Spleen (tissue), 11 donors: Measurements from ENCODE around the gene THAP4. TPM values are rescaled to one million over a fixed set of nuclear protein-coding genes. Genes with fewer than 3 reads are reported as not detected.

Experiments used
- DNase-seq: peaks from one replicate; pipeline ENCODE4 v3.0.0-alpha.2; 2020
- H3K27ac ChIP-seq, 8 donors: fragments of 200-600 bp; sonication (generic) in 7 of 8; 1 replicate in 4 of 8; 2 replicates in 4 of 8; pipeline versions ENCODE4 v1.5.0 to v1.8.0; 2016 to 2021; ENCODE audit warnings: inconsistent platforms in 4 of 8, mild to moderate bottlenecking in 4 of 8, moderate library complexity in 1 of 8
- H3K27me3 ChIP-seq, 7 donors: fragments of 200-600 bp; sonication (generic) in 6 of 7; replicated peaks in 1 of 7; 1 replicate in 4 of 7; 2 replicates in 3 of 7; pipeline versions ENCODE4 v1.5.0 to v1.8.0; 2016 to 2021; ENCODE audit warnings: inconsistent platforms in 3 of 7, mild to moderate bottlenecking in 1 of 7
- H3K36me3 ChIP-seq, 6 donors: fragments of 200-600 bp; sonication (generic) in 5 of 6; 1 replicate in 4 of 6; 2 replicates in 2 of 6; pipeline versions ENCODE4 v1.5.0 to v1.8.0; 2016 to 2021; ENCODE audit warnings: inconsistent platforms in 2 of 6
- H3K4me1 ChIP-seq, 6 donors: fragments of 200-600 bp; sonication (generic) in 5 of 6; 1 replicate in 3 of 6; 2 replicates in 3 of 6; pipeline versions ENCODE4 v1.5.0 to v1.8.0; 2016 to 2021; ENCODE audit warnings: inconsistent platforms in 3 of 6
- H3K4me3 ChIP-seq, 8 donors: fragments of 200-600 bp; sonication (generic) in 7 of 8; 1 replicate in 4 of 8; 2 replicates in 4 of 8; pipeline versions ENCODE4 v1.5.0 to v1.8.0; 2016 to 2021; ENCODE audit warnings: inconsistent platforms in 4 of 8, mild to moderate bottlenecking in 4 of 8, moderate library complexity in 2 of 8
- H3K9me3 ChIP-seq, 8 donors: fragments of 200-600 bp; sonication (generic) in 7 of 8; 1 replicate in 4 of 8; 2 replicates in 4 of 8; pipeline versions ENCODE4 v1.5.0 to v1.8.0; 2016 to 2021; ENCODE audit warnings: inconsistent platforms in 4 of 8
- POLR2A ChIP-seq, 3 donors: fragments of 450-650 bp; IDR thresholded peaks; one replicate each; pipeline ENCODE4 v1.5.1; 2017; ENCODE audit warnings: antibody characterized with exemption in 3 of 3, mild to moderate bottlenecking in 1 of 3
- POLR2AphosphoS5 ChIP-seq, 3 donors: sonication (generic); formaldehyde crosslinking; IDR thresholded peaks; one replicate each; pipeline ENCODE4 v1.5.1; 2017; ENCODE audit warnings: antibody characterized with exemption in 3 of 3
- WGBS, 5 donors: extraction: QIAGEN DNeasy Blood & Tissue Kit in 3 of 5; methylation state at CpG; one replicate each; pipeline versions ENCODE4 v1.1.5 to v1.1.7; 2013 to 2018; 5-methylcytosine and 5-hydroxymethylcytosine counted together
- intact Hi-C: fragments of 100-400 bp; cut with DNase I; formaldehyde crosslinking; loops from one replicate; pipeline ENCODE4 v1.15.0; 2023; ENCODE audit warnings: low total_unique reads
- polyA plus RNA-seq, 3 donors: library from polyadenylated mRNA; stranded (reverse); fragments of 200-250 nt; gene quantifications; one replicate each; pipeline ENCODE4 v1.2.1, GENCODE V29; 2013
- total RNA-seq, 7 donors: library from RNA; depleted of rRNA in 3 of 7; stranded (reverse); fragments of >200 nt in 3 of 7; fragmentation: NEBNext Ultra II Directional in 4 of 7; extraction: Animal tissue kit (Norgen Biotek cat#: 25700) in 4 of 7; gene quantifications; one replicate each; pipeline versions ENCODE4 v1.1.0 to v1.2.1, GENCODE V29; 2016 to 2021
- TF ChIP-seq, protein P1 (sequence below), 11 experiments: fragments of 200-600 bp in 7 of 11; fragments of 450-650 bp in 4 of 11; sonication (generic) in 4 of 11; IDR thresholded peaks in 8 of 11; conservative IDR thresholded peaks in 3 of 11; 1 replicate in 7 of 11; 2 replicates in 4 of 11; pipeline versions ENCODE4 v1.4.0 to v1.8.0; 2016 to 2021; ENCODE audit warnings: antibody characterized with exemption in 11 of 11, inconsistent platforms in 4 of 11, mild to moderate bottlenecking in 1 of 11
- donor health status: healthy with polysubstance abuse.
- donor health status: DM: no; HTN: no; CAD: no; lungs with moderate emphysema.
- donor health status: DM: no; HTN: no; CAD: no.
- donor health status: Bipolar disorder and iron deficiency.
- donor health status: healthy.
- donor health status: DM: no; HTN: no; CAD: no.
- donor health status: DM: yes; HTN: yes; CAD: no.

Gene THAP4
- total and polyA plus RNA-seq, 10 donors, result 21.0 to 31.5 (median 27.8) TPM

DNA sequence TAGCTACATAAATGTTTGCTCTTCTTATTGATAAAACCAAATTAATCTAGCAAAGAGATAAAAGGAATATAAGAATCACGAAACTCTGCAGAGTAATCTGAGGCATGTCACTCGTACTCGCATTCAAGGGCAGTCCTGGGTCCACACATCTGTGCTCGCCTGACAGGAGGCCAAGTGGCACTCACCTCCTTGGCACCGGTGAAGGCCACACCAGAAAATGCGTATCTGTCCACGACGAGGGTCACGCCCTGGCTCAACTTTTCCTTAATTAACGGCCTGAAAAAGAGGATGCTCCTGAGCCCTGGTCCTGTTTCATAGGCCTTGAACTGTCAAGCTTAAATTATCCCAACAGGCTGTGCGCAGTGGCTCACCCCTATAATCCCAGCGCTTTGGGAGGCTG lies 43.1 kb upstream of the THAP4 start:
- H3K9me3 ChIP-seq, result no peaks in the 10 kb centered on the region
- no peaks in the 10 kb centered on the region for H3K27me3 ChIP-seq
- TF ChIP-seq, protein P1, sequence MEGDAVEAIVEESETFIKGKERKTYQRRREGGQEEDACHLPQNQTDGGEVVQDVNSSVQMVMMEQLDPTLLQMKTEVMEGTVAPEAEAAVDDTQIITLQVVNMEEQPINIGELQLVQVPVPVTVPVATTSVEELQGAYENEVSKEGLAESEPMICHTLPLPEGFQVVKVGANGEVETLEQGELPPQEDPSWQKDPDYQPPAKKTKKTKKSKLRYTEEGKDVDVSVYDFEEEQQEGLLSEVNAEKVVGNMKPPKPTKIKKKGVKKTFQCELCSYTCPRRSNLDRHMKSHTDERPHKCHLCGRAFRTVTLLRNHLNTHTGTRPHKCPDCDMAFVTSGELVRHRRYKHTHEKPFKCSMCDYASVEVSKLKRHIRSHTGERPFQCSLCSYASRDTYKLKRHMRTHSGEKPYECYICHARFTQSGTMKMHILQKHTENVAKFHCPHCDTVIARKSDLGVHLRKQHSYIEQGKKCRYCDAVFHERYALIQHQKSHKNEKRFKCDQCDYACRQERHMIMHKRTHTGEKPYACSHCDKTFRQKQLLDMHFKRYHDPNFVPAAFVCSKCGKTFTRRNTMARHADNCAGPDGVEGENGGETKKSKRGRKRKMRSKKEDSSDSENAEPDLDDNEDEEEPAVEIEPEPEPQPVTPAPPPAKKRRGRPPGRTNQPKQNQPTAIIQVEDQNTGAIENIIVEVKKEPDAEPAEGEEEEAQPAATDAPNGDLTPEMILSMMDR (IDR thresholded peaks at IDR 0.05 in 8 of 11, conservative IDR thresholded peaks at IDR 0.05 in 3 of 11), result no peak
- TF ChIP-seq POLR2A (IDR thresholded peaks at IDR 0.05), result no peak
- no peak for TF ChIP-seq POLR2AphosphoS5 (IDR thresholded peaks at IDR 0.05)
- intact Hi-C loops, result no loop called here
- peaks cover 0 to 96% (median 63%) of the 10 kb centered on the region in 6 donors for H3K36me3 ChIP-seq
- H3K4me3 ChIP-seq, result no peak overlapping the region
- no peak for DNase-seq
- 75 to 95% (median 89%) methylated on average over 12 of the region's 12 CpGs for WGBS, 5 donors
- H3K4me1 ChIP-seq, result peaks cover 0 to 2% (median 0%) of the 10 kb centered on the region in 6 donors
- no peak overlapping the region for H3K27ac ChIP-seq

DNA sequence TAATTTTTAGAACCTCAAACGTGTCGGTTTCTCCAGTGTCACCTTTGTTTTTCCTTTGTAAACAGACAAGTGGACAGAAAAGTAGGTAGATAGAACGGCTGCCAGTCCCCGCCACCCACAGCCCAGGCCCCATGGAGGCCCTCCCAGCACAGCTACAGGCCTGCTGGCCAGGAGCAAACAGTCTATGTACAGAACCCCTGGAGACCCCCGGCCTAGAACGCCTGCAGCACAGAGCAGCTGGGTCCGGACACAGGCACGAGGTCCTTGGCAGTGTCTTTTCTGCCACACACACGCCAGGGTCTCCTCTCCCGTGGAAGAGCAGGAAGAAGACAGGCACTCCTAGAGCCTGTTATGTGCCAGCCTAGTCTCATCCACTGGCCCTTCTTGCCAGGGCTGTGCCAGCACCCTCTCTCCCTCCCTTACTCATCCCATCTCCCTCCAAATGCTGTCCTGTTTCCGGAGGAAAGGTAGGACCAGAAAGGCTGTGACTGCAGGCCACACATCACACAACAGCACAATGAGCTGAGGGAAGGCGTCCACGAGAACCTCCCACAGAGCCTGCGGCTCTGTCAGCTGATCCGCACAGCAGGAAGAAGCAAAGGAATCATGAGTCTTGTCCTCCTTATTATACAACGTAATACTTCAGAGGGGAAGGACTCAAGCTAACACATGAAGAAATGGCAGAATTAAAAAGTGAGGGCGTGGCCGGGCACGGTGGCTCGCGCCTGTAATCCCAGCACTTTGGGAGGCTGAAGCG lies 42.0 kb upstream of the THAP4 start:
- Histone ChIP-seq H3K36me3 (peaks cover 0 to 98% (median 64%) of the 10 kb centered on the region in 6 donors), H3K27ac (no peak overlapping the region), H3K4me3 (no peak overlapping the region), H3K4me1 (no peaks in the 10 kb centered on the region), H3K9me3 (no peaks in the 10 kb centered on the region), H3K27me3 (no peaks in the 10 kb centered on the region)
- TF ChIP-seq POLR2A (IDR thresholded peaks at IDR 0.05) (no peak), POLR2AphosphoS5 (IDR thresholded peaks at IDR 0.05) (no peak)
- TF ChIP-seq, protein P1 (IDR thresholded peaks at IDR 0.05 in 8 of 11, conservative IDR thresholded peaks at IDR 0.05 in 3 of 11), result no peak
- 89 to 96% (median 95%) methylated on average over 22 of the region's 22 CpGs for WGBS, 5 donors
- no peak for DNase-seq
- intact Hi-C loops, result no loop called here

DNA sequence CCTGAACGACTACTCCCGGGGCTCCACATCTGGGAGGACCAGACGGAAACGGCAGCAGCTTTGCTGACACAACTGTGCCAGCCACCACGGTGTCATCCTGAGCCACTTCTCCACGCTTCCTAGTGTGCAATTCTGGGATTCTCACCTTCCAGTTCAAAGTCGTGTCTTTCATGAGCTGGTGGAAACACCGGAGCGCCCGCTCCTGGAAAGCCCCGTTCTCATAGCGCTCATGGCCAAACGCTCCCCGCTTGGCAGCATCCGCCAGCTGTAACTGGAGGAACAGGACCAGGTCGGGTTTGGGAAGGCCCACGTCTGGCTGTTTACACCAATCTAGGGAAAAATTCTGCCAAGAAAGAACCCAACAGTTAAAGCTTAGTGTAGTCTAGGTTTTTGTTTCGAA lies 41.3 kb upstream of the THAP4 start:
- WGBS, 5 donors, result 92 to 96% (median 94%) methylated on average over 18 of the region's 18 CpGs

DNA sequence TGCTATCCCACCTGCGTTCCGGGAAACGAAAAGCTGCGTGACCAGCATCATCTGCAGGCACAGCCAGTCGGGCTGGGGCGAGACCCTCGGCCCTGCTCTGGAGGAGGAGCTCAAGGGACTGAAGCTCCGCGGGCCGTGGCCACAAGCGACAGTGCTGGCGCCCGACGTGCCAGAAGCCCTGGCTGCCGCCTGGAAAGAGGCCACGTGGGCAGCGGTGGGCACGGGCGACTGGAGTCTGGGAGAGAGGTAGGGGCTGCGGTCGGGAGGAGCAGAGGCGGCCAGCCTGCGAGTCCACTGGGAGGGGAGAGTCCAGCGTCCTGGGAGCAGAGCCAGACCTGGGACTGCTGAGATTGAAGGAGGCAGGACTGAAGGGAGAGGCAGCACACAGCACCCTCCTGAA lies 40.4 kb upstream of the THAP4 start:
- Histone ChIP-seq H3K4me3 (no peak overlapping the region), H3K36me3 (peaks cover 0 to 99% (median 69%) of the 10 kb centered on the region in 6 donors), H3K27me3 (no peaks in the 10 kb centered on the region), H3K9me3 (no peaks in the 10 kb centered on the region), H3K4me1 (no peaks in the 10 kb centered on the region), H3K27ac (no peak overlapping the region)
- peak in 1 of 3 donors; percentile 61 for TF ChIP-seq POLR2AphosphoS5 (IDR thresholded peaks at IDR 0.05)
- no peak for TF ChIP-seq POLR2A (IDR thresholded peaks at IDR 0.05)
- peak; percentile 70 for DNase-seq
- intact Hi-C loops, result no loop called here
- WGBS, 5 donors, result 94 to 96% (median 95%) methylated on average over 22 to 24 of the region's 24 CpGs

More for the DNA sequence above, 41.3 kb upstream of the THAP4 start:
- Histone ChIP-seq H3K27ac (no peak overlapping the region), H3K4me3 (no peak overlapping the region), H3K27me3 (no peaks in the 10 kb centered on the region), H3K36me3 (peaks cover 0 to 99% (median 65%) of the 10 kb centered on the region in 6 donors), H3K4me1 (no peaks in the 10 kb centered on the region), H3K9me3 (no peaks in the 10 kb centered on the region)
- intact Hi-C loops, result no loop called here
- peak; percentile 59 for DNase-seq
- TF ChIP-seq POLR2A (IDR thresholded peaks at IDR 0.05), result no peak
- TF ChIP-seq, protein P1 (IDR thresholded peaks at IDR 0.05 in 8 of 11, conservative IDR thresholded peaks at IDR 0.05 in 3 of 11), result no peak
- TF ChIP-seq POLR2AphosphoS5 (IDR thresholded peaks at IDR 0.05), result no peak
